Small intestine (tissue), 7 donors: ENCODE results near the gene AHCY. TPM values are rescaled to one million over a fixed set of nuclear protein-coding genes. Genes with fewer than 3 reads are reported as not detected.

Source experiments
- DNase-seq, 2 donors: peaks; one replicate each; pipeline versions ENCODE4 v3.0.0 to v3.0.0-alpha.2; 2013
- FAIRE-seq: peaks from 2 replicates; lab custom pipeline; 2012; peaks lifted over from hg19 to GRCh38; lab: Jason Lieb, UNC
- H3K27ac ChIP-seq, 3 donors: one replicate each; pipeline ENCODE4 v1.5.1; 2013; ENCODE audit warnings: low read length in 2 of 3, mild to moderate bottlenecking in 2 of 3, control low read depth in 1 of 3, inconsistent platforms in 1 of 3, low read depth in 1 of 3, moderate library complexity in 1 of 3
- H3K27me3 ChIP-seq, 3 donors: one replicate each; pipeline ENCODE4 v1.6.1; 2013; ENCODE audit warnings: low read length in 3 of 3, inconsistent platforms in 1 of 3; ENCODE audit not compliant: control insufficient read depth in 3 of 3, insufficient read depth in 3 of 3
- H3K36me3 ChIP-seq, 3 donors: one replicate each; pipeline ENCODE4 v1.6.1; 2013; ENCODE audit warnings: low read length in 3 of 3, inconsistent platforms in 1 of 3, low read depth in 1 of 3, mild to moderate bottlenecking in 1 of 3, moderate library complexity in 1 of 3; ENCODE audit not compliant: control insufficient read depth in 3 of 3, insufficient read depth in 2 of 3
- H3K4me1 ChIP-seq, 3 donors: one replicate each; pipeline ENCODE4 v1.6.1; 2013; ENCODE audit warnings: low read length in 2 of 3, inconsistent platforms in 1 of 3, low read depth in 1 of 3, mild to moderate bottlenecking in 1 of 3, moderate library complexity in 1 of 3; ENCODE audit not compliant: control insufficient read depth in 3 of 3, insufficient read depth in 2 of 3
- H3K4me3 ChIP-seq, 3 donors: one replicate each; pipeline ENCODE4 v1.5.1; 2013; ENCODE audit warnings: low read length in 3 of 3, control low read depth in 1 of 3, inconsistent platforms in 1 of 3, low read depth in 1 of 3, mild to moderate bottlenecking in 1 of 3, moderate library complexity in 1 of 3
- H3K9me3 ChIP-seq, 2 donors: one replicate each; pipeline ENCODE4 v1.6.1; 2013; ENCODE audit warnings: low read depth in 1 of 2, low read length in 1 of 2; ENCODE audit not compliant: control insufficient read depth in 2 of 2, insufficient read depth in 1 of 2
- WGBS, 3 donors: extraction: QIAGEN DNeasy Blood & Tissue Kit; methylation state at CpG; one replicate each; pipeline ENCODE4 v1.1.7; 2013; 5-methylcytosine and 5-hydroxymethylcytosine counted together
- polyA plus RNA-seq, 4 donors: library from polyadenylated mRNA; stranded (reverse) in 3 of 4; unstranded in 1 of 4; fragments of 200-250 nt in 3 of 4; fragments of 120-200 nt in 1 of 4; gene quantifications; one replicate each; pipeline versions ENCODE4 v1.2.1 to v1.2.3, GENCODE V29; 2013
- donor health status: healthy with polysubstance abuse.
- donor health status: control.
- donor health status: control.
- donor health status: Bipolar disorder and iron deficiency.
- donor health status: healthy.

The AHCY gene
- polyA plus RNA-seq, 4 donors, result 81.0 to 189 (median 128) TPM

GRCh38 chr20:34240121-34240520 lies 63.0 kb downstream of the AHCY start:
- no peaks in the 10 kb centered on the region for H3K4me1 ChIP-seq
- no peaks in the 10 kb centered on the region for H3K9me3 ChIP-seq
- WGBS, 3 donors, result 97 to 100% (median 97%) methylated on average over 1 of the region's 1 CpG
- no peak overlapping the region for H3K27ac ChIP-seq
- no peak overlapping the region for H3K4me3 ChIP-seq
- DNase-seq, result no peak
- H3K27me3 ChIP-seq, result no peaks in the 10 kb centered on the region
- no peak for FAIRE-seq
- H3K36me3 ChIP-seq, result no peaks in the 10 kb centered on the region

- Histone ChIP-seq H3K36me3 (no peaks in the 10 kb centered on the region), H3K4me1 (no peaks in the 10 kb centered on the region), H3K27me3 (no peaks in the 10 kb centered on the region), H3K9me3 (peaks cover 0 to 4% of the 10 kb centered on the region in 2 donors), H3K27ac (no peak overlapping the region), H3K4me3 (no peak overlapping the region)
- no peak for FAIRE-seq
- WGBS, 3 donors, result 48 to 81% (median 66%) methylated on average over 2 of the region's 2 CpGs
- DNase-seq, result no peak
These were observed 65.2 kb downstream of the AHCY start for GRCh38 chr20:34237942-34238341.

DNA sequence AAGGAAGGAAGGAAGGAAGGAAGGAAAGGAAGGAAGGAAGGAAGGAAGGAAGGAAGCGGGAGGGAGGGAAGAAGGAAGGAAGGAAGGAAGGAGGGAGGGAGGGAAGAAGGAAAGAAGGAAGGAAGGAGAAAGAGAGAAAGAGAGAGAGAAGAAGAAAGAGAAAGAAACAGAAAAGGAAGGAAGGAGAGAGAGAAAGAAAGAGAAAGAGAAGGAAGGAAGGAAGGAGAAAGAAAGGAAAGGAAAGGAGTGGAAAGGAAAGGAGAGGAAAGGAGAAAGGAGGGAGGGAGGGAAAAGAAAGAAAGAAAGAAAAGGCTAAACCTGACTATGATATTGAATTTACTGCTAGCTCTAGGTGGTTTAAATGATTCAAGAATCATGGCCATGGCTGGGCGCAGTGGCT lies 67.3 kb downstream of the AHCY start:
- DNase-seq (no peak), FAIRE-seq (no peak)
- 88 to 98% (median 97%) methylated on average over 2 of the region's 2 CpGs for WGBS, 3 donors
- no peaks in the 10 kb centered on the region for H3K36me3 ChIP-seq
- no peak overlapping the region for H3K4me3 ChIP-seq
- no peaks in the 10 kb centered on the region for H3K27me3 ChIP-seq
- H3K4me1 ChIP-seq, result no peaks in the 10 kb centered on the region
- H3K9me3 ChIP-seq, result peaks cover 0 to 4% of the 10 kb centered on the region in 2 donors
- no peak overlapping the region for H3K27ac ChIP-seq

GRCh38 chr20:34233687-34234086 lies 69.5 kb downstream of the AHCY start:
- H3K27me3 ChIP-seq, result no peaks in the 10 kb centered on the region
- H3K36me3 ChIP-seq, result no peaks in the 10 kb centered on the region
- no peaks in the 10 kb centered on the region for H3K4me1 ChIP-seq
- FAIRE-seq (no peak), DNase-seq (no peak)
- H3K27ac ChIP-seq, result no peak overlapping the region
- H3K9me3 ChIP-seq, result peaks cover 0 to 4% of the 10 kb centered on the region in 2 donors
- H3K4me3 ChIP-seq, result no peak overlapping the region

GRCh38 chr20:34232494-34233087 lies 70.6 kb downstream of the AHCY start:
- no peaks in the 10 kb centered on the region for H3K4me1 ChIP-seq
- peaks cover 0 to 4% of the 10 kb centered on the region in 2 donors for H3K9me3 ChIP-seq
- WGBS, 3 donors, result 89 to 93% (median 89%) methylated on average over 3 of the region's 3 CpGs
- no peak for DNase-seq
- no peak overlapping the region for H3K27ac ChIP-seq
- no peaks in the 10 kb centered on the region for H3K36me3 ChIP-seq
- H3K4me3 ChIP-seq, result no peak overlapping the region
- no peaks in the 10 kb centered on the region for H3K27me3 ChIP-seq
- no peak for FAIRE-seq

- no peak overlapping the region for H3K27ac ChIP-seq
- DNase-seq (no peak), FAIRE-seq (no peak)
- H3K9me3 ChIP-seq, result peaks cover 0 to 4% of the 10 kb centered on the region in 2 donors
- H3K27me3 ChIP-seq, result no peaks in the 10 kb centered on the region
- H3K4me3 ChIP-seq, result no peak overlapping the region
- H3K4me1 ChIP-seq, result no peaks in the 10 kb centered on the region
- no peaks in the 10 kb centered on the region for H3K36me3 ChIP-seq
These were observed 71.5 kb downstream of the AHCY start for GRCh38 chr20:34231634-34232033.

Other genes with a start within 250 kb of the AHCY start
- gene EIF2S2, start 191.1 kb downstream of the AHCY start, polyA plus RNA-seq, result 10 to 100 TPM; 41.4 to 93.5 (median 55.3) TPM
- 1 to 10 TPM in 1 of 4 donors, under 1 TPM in 2, not detected in 1; 0.09 to 3.8 (median 0.30) TPM for gene ASIP, start 61.9 kb downstream of the AHCY start, polyA plus RNA-seq
- gene ITCH, start 59.9 kb upstream of the AHCY start, polyA plus RNA-seq, result 10 to 100 TPM; 12.0 to 35.1 (median 16.7) TPM
- 100 to 1,000 TPM; 147 to 306 (median 213) TPM for gene DYNLRB1, start 213.1 kb upstream of the AHCY start, polyA plus RNA-seq